GM19455 (cell line): ENCODE data around the gene EIF5AL1.
"Not testable (repeated sequence)": the region's sequence is repeated elsewhere in the genome, so short reads cannot be mapped to it uniquely, and the experiment has no call there.

Experiments used
- ATAC-seq: cut with Tn5 transposase; IDR thresholded peaks from one replicate; pipeline ENCODE4 v1.9.1; 2021; ENCODE audit not compliant: unreplicated experiment

The EIF5AL1 gene

GRCh38 chr10:79555354-79556309 is 43.3 kb downstream of the EIF5AL1 start:
- no peak for ATAC-seq

- not testable (repeated sequence) for ATAC-seq
Measured at GRCh38 chr10:79556961-79557360, 44.6 kb downstream of the EIF5AL1 start.

GRCh38 chr10:79559726-79560125 is 47.4 kb downstream of the EIF5AL1 start:
- ATAC-seq, result no peak

- no peak for ATAC-seq
Measured at GRCh38 chr10:79560160-79560709, 47.9 kb downstream of the EIF5AL1 start, which contains the start of gene SFTPA2. TSS of gene SFTPA2 (minus strand) at chr10:79560407. CDS start at chr10:79559483, 924 bp downstream.

- ATAC-seq, result no peak
Measured at GRCh38 chr10:79561257-79561656, 48.9 kb downstream of the EIF5AL1 start.

- peak; percentile 55 for ATAC-seq
Measured at GRCh38 chr10:79562135-79562756, 49.9 kb downstream of the EIF5AL1 start.

- no peak for ATAC-seq
Measured at GRCh38 chr10:79563426-79563825, 51.1 kb downstream of the EIF5AL1 start.
